DND-41 (cell line): ENCODE measurements around the gene SEMA3E.

Experiments used
- CTCF ChIP-seq: IDR thresholded peaks from 2 replicates; pipeline ENCODE4 v1.5.1; 2012; ENCODE audit warnings: borderline replicate concordance, low read length, moderate library complexity, mild to moderate bottlenecking; ENCODE audit not compliant: poor library complexity, severe bottlenecking; ENCODE audit errors: extremely low read depth
- EZH2 ChIP-seq: IDR thresholded peaks from 3 replicates; pipeline ENCODE4 v1.6.1; 2012; ENCODE audit warnings: borderline replicate concordance, low read depth, mild to moderate bottlenecking, moderate library complexity, low read length, inconsistent platforms; ENCODE audit not compliant: severe bottlenecking

- TF ChIP-seq CTCF, result no peak
- TF ChIP-seq EZH2, result no peak
Measured at GRCh38 chr7:83365746-83366145, 283.2 kb downstream of the SEMA3E start.
